Fibroblast of mammary gland (primary cell): ENCODE data around the gene DCP1A.
"Not testable (repeated sequence)": the region's sequence is repeated elsewhere in the genome, so short reads cannot be mapped to it uniquely, and the experiment has no call there.

Source experiments
- DNase-seq: peaks from one replicate; pipeline ENCODE4 v3.0.0-alpha.2; 2010; ENCODE audit warnings: low read depth
- H3K4me3 ChIP-seq: 2 replicates; pipeline ENCODE4 v1.5.1; 2011; ENCODE audit warnings: low read depth, mild to moderate bottlenecking, low read length, moderate library complexity; ENCODE audit not compliant: control insufficient read depth
- CTCF ChIP-seq: conservative IDR thresholded peaks from 2 replicates; pipeline ENCODE4 v1.5.1; 2011; ENCODE audit warnings: low read depth, low read length, inconsistent platforms; ENCODE audit not compliant: control insufficient read depth, insufficient read depth

Gene DCP1A

DNA sequence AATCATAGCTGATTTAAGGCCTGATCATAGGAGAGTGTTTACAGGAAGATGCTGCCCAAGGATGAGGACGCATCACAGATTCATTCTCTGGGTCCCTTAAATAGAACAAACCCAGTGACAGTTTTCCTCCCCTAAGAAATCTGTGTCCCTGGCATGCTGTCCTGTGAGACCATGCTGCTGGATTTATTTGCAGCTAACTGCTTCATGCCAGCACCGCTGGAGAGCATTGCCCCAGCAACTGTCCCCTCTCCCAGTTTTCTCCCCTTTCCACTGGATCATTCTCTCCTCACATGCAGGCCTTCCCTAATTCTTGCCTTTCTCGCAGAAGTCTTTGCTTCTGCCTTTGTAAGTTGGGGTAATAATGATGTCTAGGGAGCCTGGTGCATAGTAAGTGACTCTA is 29.3 kb upstream of the DCP1A start:
- TF ChIP-seq CTCF = no peak
- no peak for DNase-seq
- no peak overlapping the region for H3K4me3 ChIP-seq

DNA sequence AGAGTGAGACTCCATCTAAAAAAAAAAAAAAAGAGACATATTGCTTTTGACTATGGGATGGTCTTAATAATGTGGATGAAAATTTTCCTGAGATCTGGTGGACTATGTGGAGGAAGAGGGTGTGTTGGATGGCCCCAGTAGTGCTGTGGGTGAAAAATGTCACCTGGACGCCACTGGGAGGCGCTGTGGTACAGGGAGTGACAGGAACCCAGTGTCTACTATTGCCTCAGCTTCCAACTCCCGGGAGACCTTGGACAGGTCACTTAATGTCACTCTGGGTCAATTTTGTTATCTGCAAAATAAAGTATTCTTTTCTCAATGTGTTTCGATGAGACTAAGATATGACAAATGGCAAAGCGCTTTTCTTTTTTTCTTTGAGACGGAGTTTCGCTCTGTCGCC is 27.7 kb upstream of the DCP1A start:
- DNase-seq = peak; percentile 67
- H3K4me3 ChIP-seq = no peak overlapping the region
- peak; percentile 84 for TF ChIP-seq CTCF

GRCh38 chr3:53370719-53371118 is 23.4 kb upstream of the DCP1A start:
- not testable (repeated sequence) for DNase-seq, H3K4me3 ChIP-seq

DNA sequence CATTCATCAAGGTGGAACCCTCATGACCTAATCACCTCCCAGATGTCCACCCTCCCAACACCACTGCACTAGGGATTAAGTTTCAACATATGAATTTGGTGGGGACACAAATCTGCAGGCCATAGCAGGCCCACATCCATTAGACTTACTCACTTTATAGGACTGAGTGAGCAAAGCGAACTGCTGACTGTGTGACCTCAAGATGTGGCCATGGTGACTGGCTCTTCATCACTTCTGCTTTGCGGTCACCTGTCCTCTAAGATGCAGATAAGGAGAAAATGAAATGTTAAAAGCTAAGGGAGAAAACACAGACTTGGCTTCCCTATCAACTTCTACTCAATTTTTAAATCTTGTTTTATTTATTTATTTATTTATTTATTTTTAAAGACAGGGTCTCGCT is 14.5 kb upstream of the DCP1A start:
- no peak overlapping the region for H3K4me3 ChIP-seq
- no peak for TF ChIP-seq CTCF
- no peak for DNase-seq

- no peak overlapping the region for H3K4me3 ChIP-seq
- no peak for TF ChIP-seq CTCF
- peak; percentile 17 for DNase-seq
Observed at GRCh38 chr3:53357458-53357857, 10.1 kb upstream of the DCP1A start.

DNA sequence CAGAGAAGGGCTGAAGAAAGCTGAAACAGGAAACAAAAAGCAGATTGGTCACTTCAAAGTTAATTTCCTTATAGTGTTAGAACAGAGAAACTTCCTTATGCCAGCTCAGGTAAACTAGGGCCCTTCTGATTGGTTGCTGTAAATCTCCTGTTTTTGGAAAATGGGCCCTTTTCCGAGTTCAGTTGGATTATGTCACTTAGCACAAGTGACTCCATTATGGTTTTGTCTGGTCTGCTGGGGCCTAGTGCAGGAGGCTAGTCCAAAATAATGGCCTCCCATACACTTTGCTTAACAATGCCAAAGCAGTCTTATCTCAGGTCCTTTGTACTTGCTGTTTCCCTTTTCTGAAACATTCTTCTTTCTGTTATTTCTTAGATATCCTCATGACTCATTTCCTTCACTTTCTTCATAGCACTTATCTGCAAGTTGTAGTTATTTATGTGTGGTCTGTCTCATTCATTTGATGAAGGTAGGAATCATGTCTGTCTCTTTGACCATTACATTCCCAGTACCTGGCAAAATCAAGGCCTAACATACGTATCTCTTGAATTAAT is 7.7 kb upstream of the DCP1A start:
- TF ChIP-seq CTCF = no peak

DNA sequence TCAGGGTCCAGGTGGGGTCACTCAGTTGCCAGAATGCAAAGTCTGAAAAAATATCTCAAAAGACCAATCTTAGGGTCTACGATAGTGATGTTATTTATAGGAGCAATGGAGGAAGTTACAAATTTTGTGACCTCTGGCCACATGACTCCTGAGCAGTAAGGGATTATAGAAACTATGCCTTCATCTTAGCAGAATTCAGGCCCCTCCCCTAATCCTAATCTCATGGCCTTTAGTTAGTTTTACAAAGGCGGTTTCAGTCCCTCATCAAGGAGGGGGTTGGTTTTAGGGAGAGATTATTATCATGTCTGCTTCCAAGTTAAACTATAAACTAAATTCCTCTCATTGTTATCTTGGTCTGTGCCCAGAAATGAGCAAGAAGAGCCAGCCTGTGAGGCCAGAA is 5.9 kb upstream of the DCP1A start:
- H3K4me3 ChIP-seq = no peak overlapping the region
- no peak for DNase-seq
- no peak for TF ChIP-seq CTCF

More for the DNA sequence above, 7.7 kb upstream of the DCP1A start:
- DNase-seq = no peak
- no peak overlapping the region for H3K4me3 ChIP-seq

DNA sequence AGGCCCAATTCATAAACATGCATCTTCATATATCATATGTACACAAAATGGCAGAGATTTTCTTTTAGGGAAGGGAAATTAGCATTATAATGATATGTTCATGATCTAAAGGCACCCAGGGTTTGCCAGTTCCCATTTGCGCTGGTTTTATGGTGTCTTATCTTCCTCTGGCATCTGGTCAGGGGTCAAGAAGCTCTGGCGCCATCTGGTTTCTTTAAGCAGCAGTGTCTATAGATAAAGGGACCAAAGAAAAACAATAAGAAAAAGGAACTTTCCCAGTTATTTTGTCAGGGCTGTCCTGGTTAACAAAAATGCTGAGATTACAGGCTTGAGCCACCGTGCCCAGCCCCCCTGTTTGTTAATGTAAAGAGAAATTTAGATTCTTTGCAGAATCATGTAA is 3.3 kb upstream of the DCP1A start:
- TF ChIP-seq CTCF = peak; percentile 29
- no peak overlapping the region for H3K4me3 ChIP-seq
- DNase-seq = peak; percentile 45

GRCh38 chr3:53348118-53348517 is 775 bp upstream of the DCP1A start:
- not testable (repeated sequence) for DNase-seq
- H3K4me3 ChIP-seq = peak overlapping the region; percentile 97
